Endothelial cell of umbilical vein (primary cell): Measurements from ENCODE around the gene BET1L.

ENCODE experiments used
- EZH2 ChIP-seq: IDR thresholded peaks from 2 replicates; pipeline ENCODE4 v1.6.1; 2012; ENCODE audit warnings: borderline replicate concordance, low read depth, mild to moderate bottlenecking, moderate library complexity, low read length, inconsistent platforms; ENCODE audit not compliant: severe bottlenecking
- FOS ChIP-seq: IDR thresholded peaks from 2 replicates; pipeline ENCODE4 v1.6.1; 2011; ENCODE audit warnings: mild to moderate bottlenecking, low read length, moderate library complexity, borderline replicate concordance; ENCODE audit not compliant: insufficient read depth
- GATA2 ChIP-seq: IDR thresholded peaks from 2 replicates; pipeline ENCODE4 v1.7.0; 2011; ENCODE audit warnings: low read depth, mild to moderate bottlenecking, moderate library complexity, mixed read lengths, low read length; ENCODE audit not compliant: insufficient read length, insufficient read depth
- JUN ChIP-seq: IDR thresholded peaks from 2 replicates; pipeline ENCODE4 v1.6.1; 2011; ENCODE audit warnings: borderline replicate concordance, low read depth; ENCODE audit not compliant: insufficient read length, insufficient read depth
- POLR2A ChIP-seq: IDR thresholded peaks from 2 replicates; pipeline ENCODE4 v1.6.1; 2012; ENCODE audit warnings: low read depth, mild to moderate bottlenecking, control low read depth, low read length
- POLR2AphosphoS5 ChIP-seq: IDR thresholded peaks from 2 replicates; pipeline ENCODE4 v1.6.1; 2012; ENCODE audit warnings: low read depth, mild to moderate bottlenecking, control low read depth, low read length, moderate library complexity; ENCODE audit not compliant: insufficient read depth
- TF ChIP-seq, protein P1 (sequence below), 2 donors: IDR thresholded peaks; 1 replicate in 1 of 2; 2 replicates in 1 of 2; pipeline ENCODE4 v1.5.1; 2011; ENCODE audit warnings: low read length in 2 of 2, mild to moderate bottlenecking in 2 of 2, moderate library complexity in 2 of 2, control low read depth in 1 of 2, inconsistent platforms in 1 of 2, low read depth in 1 of 2; ENCODE audit not compliant: insufficient read depth in 1 of 2; ENCODE audit errors: extremely low read depth in 1 of 2
- TF ChIP-seq, protein P2 (sequence below): IDR thresholded peaks from 2 replicates; pipeline ENCODE4 v1.6.1; 2011; ENCODE audit not compliant: insufficient read depth, insufficient read length

DNA sequence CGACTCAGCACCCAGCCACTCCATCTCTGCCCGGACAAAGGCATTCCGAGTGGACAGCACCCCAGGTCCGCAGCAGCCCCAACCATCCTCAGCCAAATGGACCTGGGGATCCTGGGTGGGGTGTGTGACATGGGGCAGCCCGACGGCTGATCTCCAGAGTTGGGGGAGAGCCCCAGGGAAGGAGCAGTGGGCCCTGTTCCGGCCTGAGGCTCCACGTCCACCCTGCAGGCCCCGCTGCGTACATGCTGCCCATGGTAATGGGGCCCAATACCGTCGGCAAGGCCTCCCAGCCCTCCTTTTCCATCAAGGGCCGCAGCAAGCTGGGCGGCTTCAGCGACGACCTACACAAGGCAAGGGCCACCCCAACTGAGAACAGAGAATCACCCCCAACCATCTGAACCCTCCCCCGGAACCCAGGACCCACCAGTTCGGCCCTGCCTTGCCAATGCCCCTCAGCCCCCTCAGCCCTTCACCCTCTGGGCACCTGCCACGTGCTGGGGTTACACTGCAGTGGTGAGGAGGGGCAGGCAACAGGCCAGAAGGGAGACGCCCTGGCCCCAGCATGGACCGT is 8.9 kb downstream of the BET1L start:
- TF ChIP-seq POLR2A (no peak), FOS (no peak), POLR2AphosphoS5 (no peak), EZH2 (no peak), GATA2 (no peak), JUN (no peak)
- TF ChIP-seq, protein P1, sequence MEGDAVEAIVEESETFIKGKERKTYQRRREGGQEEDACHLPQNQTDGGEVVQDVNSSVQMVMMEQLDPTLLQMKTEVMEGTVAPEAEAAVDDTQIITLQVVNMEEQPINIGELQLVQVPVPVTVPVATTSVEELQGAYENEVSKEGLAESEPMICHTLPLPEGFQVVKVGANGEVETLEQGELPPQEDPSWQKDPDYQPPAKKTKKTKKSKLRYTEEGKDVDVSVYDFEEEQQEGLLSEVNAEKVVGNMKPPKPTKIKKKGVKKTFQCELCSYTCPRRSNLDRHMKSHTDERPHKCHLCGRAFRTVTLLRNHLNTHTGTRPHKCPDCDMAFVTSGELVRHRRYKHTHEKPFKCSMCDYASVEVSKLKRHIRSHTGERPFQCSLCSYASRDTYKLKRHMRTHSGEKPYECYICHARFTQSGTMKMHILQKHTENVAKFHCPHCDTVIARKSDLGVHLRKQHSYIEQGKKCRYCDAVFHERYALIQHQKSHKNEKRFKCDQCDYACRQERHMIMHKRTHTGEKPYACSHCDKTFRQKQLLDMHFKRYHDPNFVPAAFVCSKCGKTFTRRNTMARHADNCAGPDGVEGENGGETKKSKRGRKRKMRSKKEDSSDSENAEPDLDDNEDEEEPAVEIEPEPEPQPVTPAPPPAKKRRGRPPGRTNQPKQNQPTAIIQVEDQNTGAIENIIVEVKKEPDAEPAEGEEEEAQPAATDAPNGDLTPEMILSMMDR (IDR thresholded peaks at IDR 0.05; ENCODE audit: extremely low read depth in 1 of 2, insufficient read depth in 1 of 2, low read depth in 1 of 2, low read length in 2 of 2): no peak
- TF ChIP-seq, protein P2, sequence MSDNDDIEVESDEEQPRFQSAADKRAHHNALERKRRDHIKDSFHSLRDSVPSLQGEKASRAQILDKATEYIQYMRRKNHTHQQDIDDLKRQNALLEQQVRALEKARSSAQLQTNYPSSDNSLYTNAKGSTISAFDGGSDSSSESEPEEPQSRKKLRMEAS: no peak
